Measurements from ENCODE around the gene IBSP.

DNA sequence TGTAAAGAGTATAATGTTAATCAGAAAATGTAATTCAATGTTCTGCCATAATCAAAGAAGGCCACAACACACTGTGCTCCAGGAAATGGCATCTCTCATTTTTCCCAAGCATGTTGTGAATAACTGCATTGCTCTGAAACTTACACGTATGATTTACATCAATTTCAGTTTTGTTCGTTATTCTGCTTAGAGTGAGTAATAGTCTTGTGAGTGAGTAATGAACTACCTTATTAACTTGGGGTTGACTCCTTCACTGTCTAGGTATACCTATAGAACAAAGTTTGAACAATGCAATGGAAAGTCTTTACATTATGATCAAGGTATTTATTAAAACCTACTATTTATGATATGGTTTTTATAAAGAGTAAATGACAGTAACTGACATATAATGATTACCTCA, 17.8 kb upstream of the IBSP start:
- TF ChIP-seq POLR2A (IDR thresholded peaks at IDR 0.05; ENCODE audit: low read depth, low read length), result no peak
- TF ChIP-seq POLR2AphosphoS5 (IDR thresholded peaks at IDR 0.05; ENCODE audit: low read depth, low read length), result no peak
- TF ChIP-seq TAF1 (IDR thresholded peaks at IDR 0.05; ENCODE audit: borderline replicate concordance, low read depth, low read length), result no peak
